ENCODE results near the gene CCNL1. TPM values are rescaled to one million over a fixed set of nuclear protein-coding genes. Genes with fewer than 3 reads are reported as not detected.

The CCNL1 gene
- total and polyA plus RNA-seq, 2 of the 4 experiments (the other 2 are of a cell fraction), result 60.9 to 83.3 TPM

DNA sequence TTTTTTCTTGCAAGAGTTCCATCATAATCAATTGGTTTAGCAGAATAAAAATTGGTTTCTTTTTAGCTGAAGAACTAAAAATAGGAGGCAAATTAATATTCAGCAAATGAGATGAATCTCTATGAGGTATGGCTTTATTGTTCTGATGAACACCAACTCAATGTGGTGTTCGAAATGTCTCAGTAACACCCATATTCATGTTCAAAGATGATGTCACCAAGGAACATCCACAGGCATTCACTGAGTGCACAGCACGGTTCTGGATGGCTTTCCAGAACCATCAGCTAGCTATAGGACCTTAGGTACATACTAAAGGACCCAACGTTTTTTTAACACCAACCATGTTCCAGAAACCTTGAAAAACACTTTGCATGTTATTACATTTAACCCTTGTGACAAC, 42.7 kb downstream of the CCNL1 start:
- ATAC-seq (ENCODE audit: low read depth) (no peak), DNase-seq (no peak)
- Histone ChIP-seq H4K20me1 (ENCODE audit: insufficient read depth, low read length) (no peaks in the 10 kb centered on the region), H3K4me2 (ENCODE audit: low read depth, low read length) (no peak overlapping the region), H2BK15ac (ENCODE audit: low read depth, low read length) (0 out of 3 replicates have a peak overlapping the region, but pooled peaks have one; percentile 44), H3K23ac (ENCODE audit: low read depth, low read length) (no peak overlapping the region), H3K4me3 (ENCODE audit: insufficient read depth, low read depth, low read length) (no peak overlapping the region), H3K14ac (replicated peaks; ENCODE audit: low read depth, low read length) (no peak overlapping the region), H3K9me3 (ENCODE audit: control insufficient read depth, insufficient read depth, low read length) (no peaks in the 10 kb centered on the region), H4K5ac (ENCODE audit: low read depth, low read length) (no peak overlapping the region), H3K4ac (ENCODE audit: low read depth, low read length) (no peak overlapping the region), H3K27ac (ENCODE audit: insufficient read depth, low read length) (no peak overlapping the region), H3K27me3 (ENCODE audit: control insufficient read depth, insufficient read depth, low read length) (no peaks in the 10 kb centered on the region), H2AK5ac (ENCODE audit: low read depth, low read length) (peak overlapping the region; percentile 78; the same call in 1 of the 2 replicates), H2AK9ac (replicated peaks; ENCODE audit: low read depth, low read length, poor library complexity) (no peak overlapping the region), H3K56ac (ENCODE audit: extremely low read depth, insufficient read depth, low read length) (no peak overlapping the region), H3K9me1 (ENCODE audit: insufficient read depth, low read length) (peaks cover 4% of the 10 kb centered on the region; the same call in 1 of the 2 replicates), H2BK5ac (ENCODE audit: low read depth, low read length, poor library complexity, severe bottlenecking) (no peak overlapping the region), H3K18ac (ENCODE audit: low read depth, low read length) (no peak overlapping the region), H3K79me1 (ENCODE audit: low read depth in 1 of 2, low read length in 2 of 2) (no peaks in the 10 kb centered on the region), H2BK120ac (ENCODE audit: low read depth, low read length) (no peak overlapping the region), H3K4me1 (ENCODE audit: control insufficient read depth, insufficient read depth, low read length) (peaks cover 6% of the 10 kb centered on the region; the same call in 1 of the 2 replicates), H4K91ac (ENCODE audit: insufficient read depth, low read depth, low read length) (no peak overlapping the region), H3K36me3 (ENCODE audit: control insufficient read depth, insufficient read depth, low read length) (no peaks in the 10 kb centered on the region), H3K9ac (ENCODE audit: low read depth, low read length) (no peak overlapping the region), H4K8ac (ENCODE audit: low read depth in 2 of 2, low read length in 2 of 2) (no peak overlapping the region), H2BK20ac (ENCODE audit: low read depth, low read length) (no peak overlapping the region; the same call in 1 of the 2 replicates), H2AFZ (replicated peaks; ENCODE audit: low read length, poor library complexity) (no peak overlapping the region)
- BruUV-seq (replicated peaks), result no TSS peak
- in situ Hi-C loops (cut with MboI; ENCODE audit: low sequenced_read_pairs) (no loop called here), dilution Hi-C loops (cut with HindIII; ENCODE audit: low sequenced_read_pairs, unreplicated experiment) (no loop called here), intact Hi-C loops (cut with micrococcal nuclease) (no loop called here)
- no peak for TF ChIP-seq RAD21 (IDR thresholded peaks at IDR 0.05; ENCODE audit: low read length)
- TF ChIP-seq, protein P1, sequence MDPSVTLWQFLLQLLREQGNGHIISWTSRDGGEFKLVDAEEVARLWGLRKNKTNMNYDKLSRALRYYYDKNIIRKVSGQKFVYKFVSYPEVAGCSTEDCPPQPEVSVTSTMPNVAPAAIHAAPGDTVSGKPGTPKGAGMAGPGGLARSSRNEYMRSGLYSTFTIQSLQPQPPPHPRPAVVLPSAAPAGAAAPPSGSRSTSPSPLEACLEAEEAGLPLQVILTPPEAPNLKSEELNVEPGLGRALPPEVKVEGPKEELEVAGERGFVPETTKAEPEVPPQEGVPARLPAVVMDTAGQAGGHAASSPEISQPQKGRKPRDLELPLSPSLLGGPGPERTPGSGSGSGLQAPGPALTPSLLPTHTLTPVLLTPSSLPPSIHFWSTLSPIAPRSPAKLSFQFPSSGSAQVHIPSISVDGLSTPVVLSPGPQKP (IDR thresholded peaks at IDR 0.05; ENCODE audit: borderline replicate concordance, low read depth, low read length), result no peak
- no peak for TF ChIP-seq NFE2L2 (IDR thresholded peaks at IDR 0.05; ENCODE audit: low read depth, low read length)
- TF ChIP-seq MAFK (IDR thresholded peaks at IDR 0.05; ENCODE audit: low read depth, low read length), result no peak
- TF ChIP-seq, protein P2, sequence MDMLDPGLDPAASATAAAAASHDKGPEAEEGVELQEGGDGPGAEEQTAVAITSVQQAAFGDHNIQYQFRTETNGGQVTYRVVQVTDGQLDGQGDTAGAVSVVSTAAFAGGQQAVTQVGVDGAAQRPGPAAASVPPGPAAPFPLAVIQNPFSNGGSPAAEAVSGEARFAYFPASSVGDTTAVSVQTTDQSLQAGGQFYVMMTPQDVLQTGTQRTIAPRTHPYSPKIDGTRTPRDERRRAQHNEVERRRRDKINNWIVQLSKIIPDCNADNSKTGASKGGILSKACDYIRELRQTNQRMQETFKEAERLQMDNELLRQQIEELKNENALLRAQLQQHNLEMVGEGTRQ (IDR thresholded peaks at IDR 0.05; ENCODE audit: low read depth, low read length), result no peak
- ChIA-PET CTCF (interaction anchor here (0.8 to 1.2 kb wide), 2 partner anchors 29 to 35 kb away, joined by 3 to 4 read pairs; no protein-coding TSS in a partner anchor), POLR2A (ENCODE audit: unreplicated experiment) (no interaction called here)
- WGBS, 2 experiments (ENCODE audit: extremely low coverage in 2 of 2, insufficient read length in 1 of 2), result 100% methylated on average over 2 of the region's 3 CpGs; no CpG with 5 or more reads in 1 of the 2 experiments

Data from IMR-90 (cell line).